GM23248 (cell line): ENCODE measurements around the gene OR2A12. TPM values are rescaled to one million over a fixed set of nuclear protein-coding genes. Genes with fewer than 3 reads are reported as not detected.

Experiments
- DNase-seq: peaks from one replicate; pipeline ENCODE4 v3.0.0-alpha.2; 2015
- H2AFZ ChIP-seq: fragments of 200-600 bp; sonication (generic); 2 replicates; pipeline ENCODE4 v1.6.1; 2016; ENCODE audit warnings: antibody characterized with exemption
- H3F3A ChIP-seq: fragments of 200-600 bp; sonication (generic); 2 replicates; pipeline ENCODE4 v1.6.1; 2016; ENCODE audit warnings: mild to moderate bottlenecking, antibody characterized with exemption, mixed run types; ENCODE audit not compliant: insufficient read depth
- H3K27ac ChIP-seq: fragments of 200-600 bp; sonication (generic); 2 replicates; pipeline ENCODE4 v1.5.1; 2016; ENCODE audit warnings: mild to moderate bottlenecking
- H3K27me3 ChIP-seq: fragments of 200-600 bp; sonication (generic); replicated peaks from 2 replicates; pipeline ENCODE4 v1.6.1; 2016; ENCODE audit warnings: mild to moderate bottlenecking; ENCODE audit not compliant: insufficient read depth
- H3K36me3 ChIP-seq: fragments of 200-600 bp; sonication (generic); 2 replicates; pipeline ENCODE4 v1.6.1; 2016; ENCODE audit warnings: low read depth, mild to moderate bottlenecking
- H3K4me1 ChIP-seq: fragments of 200-600 bp; sonication (generic); 2 replicates; pipeline ENCODE4 v1.6.1; 2016; ENCODE audit warnings: mild to moderate bottlenecking; ENCODE audit not compliant: insufficient read depth
- H3K4me2 ChIP-seq: fragments of 200-600 bp; sonication (generic); one replicate; pipeline ENCODE4 v1.6.1; 2016; ENCODE audit warnings: mild to moderate bottlenecking; ENCODE audit not compliant: unreplicated experiment
- H3K4me3 ChIP-seq: fragments of 200-600 bp; sonication (generic); 2 replicates; pipeline ENCODE4 v1.5.1; 2016; ENCODE audit warnings: mild to moderate bottlenecking
- H3K79me2 ChIP-seq: fragments of 200-600 bp; sonication (generic); 2 replicates; pipeline ENCODE4 v1.6.1; 2016; ENCODE audit warnings: mild to moderate bottlenecking; ENCODE audit not compliant: insufficient read depth
- H3K9ac ChIP-seq: fragments of 200-600 bp; sonication (generic); 2 replicates; pipeline ENCODE4 v1.6.1; 2016; ENCODE audit warnings: mild to moderate bottlenecking
- H3K9me2 ChIP-seq: fragments of 200-600 bp; sonication (generic); 2 replicates; pipeline ENCODE4 v1.6.1; 2016; ENCODE audit warnings: mixed run types, mild to moderate bottlenecking, moderate library complexity; ENCODE audit not compliant: insufficient read depth
- H3K9me3 ChIP-seq: fragments of 200-600 bp; sonication (generic); one replicate; pipeline ENCODE4 v1.6.1; 2017; ENCODE audit warnings: low read depth
- H4K20me1 ChIP-seq: fragments of 200-600 bp; sonication (generic); 2 replicates; pipeline ENCODE4 v1.6.0; 2016; ENCODE audit not compliant: insufficient read depth
- EZH2 ChIP-seq: fragments of 200-600 bp; sonication (generic); IDR thresholded peaks from 2 replicates; pipeline ENCODE4 v1.6.1; 2018; ENCODE audit warnings: antibody characterized with exemption, mild to moderate bottlenecking; ENCODE audit not compliant: insufficient read depth, poor library complexity, severe bottlenecking
- EZH2phosphoT487 ChIP-seq: fragments of 200-600 bp; sonication (generic); IDR thresholded peaks from 2 replicates; pipeline ENCODE4 v1.6.1; 2018; ENCODE audit warnings: antibody characterized with exemption, moderate library complexity, mild to moderate bottlenecking, low read depth; ENCODE audit not compliant: insufficient read depth
- WGBS, 2 experiments: methylation state at CpG; one replicate each; pipeline ENCODE4 v1.1.6; 2015 to 2017; ENCODE audit warnings: low lambda C conversion rate in 2 of 2, low coverage in 1 of 2; ENCODE audit errors: missing lambda C conversion rate in 2 of 2; 5-methylcytosine and 5-hydroxymethylcytosine counted together
- in situ Hi-C: fragments of 300-500 bp; cut with MboI; formaldehyde crosslinking; loops from 2 replicates; pipeline ENCODE4 v1.15.0; 2020
- polyA plus RNA-seq: library from polyadenylated mRNA; unstranded; fragments of >200 nt; fragmentation: Nextera tagmentation; extraction: Ambion mirVana; gene quantifications from 2 replicates; pipeline ENCODE4 v1.2.1, GENCODE V29; 2016
- total RNA-seq: library from RNA; depleted of rRNA; stranded (reverse); fragments of >200 nt; shearing (Covaris generic); gene quantifications from 2 replicates; pipeline ENCODE4 v1.2.3, GENCODE V29; 2014

Gene OR2A12
- total and polyA plus RNA-seq, 2 experiments from 2014 or later = not detected

DNA sequence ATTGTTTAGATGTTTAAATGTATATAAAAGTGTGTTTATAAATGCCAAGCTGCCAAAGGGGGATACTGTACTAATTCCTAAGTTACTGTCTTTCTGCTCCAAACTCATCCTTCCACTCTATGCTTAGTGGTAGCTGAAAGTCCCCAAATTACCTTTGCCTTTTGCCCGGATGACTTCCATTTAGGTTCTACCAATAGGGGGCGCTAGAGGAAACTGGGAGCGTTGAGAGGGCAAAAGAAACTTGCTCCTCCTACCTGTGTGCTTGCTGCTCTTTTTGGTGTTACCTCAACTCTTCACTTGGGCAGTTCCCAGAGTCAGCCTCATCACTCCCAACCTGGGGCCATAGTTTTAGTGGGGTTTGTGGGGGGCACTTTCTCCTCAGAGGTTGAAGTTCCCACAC lies 22.4 kb upstream of the OR2A12 start:
- no peaks in the 10 kb centered on the region for H3K36me3 ChIP-seq
- H2AFZ ChIP-seq = no peak overlapping the region
- H3K4me2 ChIP-seq = no peak overlapping the region
- TF ChIP-seq EZH2phosphoT487 = no peak
- no peak for TF ChIP-seq EZH2
- H3K9ac ChIP-seq = no peak overlapping the region
- no peaks in the 10 kb centered on the region for H3F3A ChIP-seq
- in situ Hi-C loops = no loop called here
- 33 to 36% methylated on average over 3 of the region's 3 CpGs for WGBS, 2 experiments
- peaks cover 9% of the 10 kb centered on the region; the same call in 1 of the 2 replicates for H3K27me3 ChIP-seq
- no peaks in the 10 kb centered on the region for H3K4me1 ChIP-seq
- H3K79me2 ChIP-seq = no peaks in the 10 kb centered on the region
- DNase-seq = no peak
- H3K4me3 ChIP-seq = no peak overlapping the region
- H4K20me1 ChIP-seq = no peaks in the 10 kb centered on the region
- no peaks in the 10 kb centered on the region for H3K9me3 ChIP-seq
- no peak overlapping the region for H3K27ac ChIP-seq
- no peaks in the 10 kb centered on the region for H3K9me2 ChIP-seq

DNA sequence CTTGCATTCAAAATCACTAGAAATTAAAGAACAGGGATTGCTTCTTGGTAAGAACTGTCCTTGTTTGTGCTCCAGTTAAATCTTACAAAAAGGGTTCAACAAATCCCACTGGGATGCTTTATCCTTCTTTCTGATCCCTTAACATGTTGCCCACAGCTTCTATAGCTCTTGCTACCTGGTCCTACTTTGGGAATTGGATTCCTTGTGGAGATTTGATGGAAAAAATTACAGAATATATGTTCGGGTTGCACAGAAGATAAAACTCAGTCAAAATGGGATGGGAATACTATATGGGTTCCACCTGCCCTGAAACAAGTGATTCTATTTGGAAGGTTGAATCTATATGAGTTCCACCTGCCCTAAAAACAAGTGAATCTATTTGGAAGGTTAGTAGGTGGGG lies 16.6 kb upstream of the OR2A12 start, which contains the start of gene OR2A25:
TSS of gene OR2A25 (plus strand) at position 301 of the 400 bp plus-strand sequence. CDS start 4,409 bp downstream, outside the sequence.
- no peak within 1 kb of the TSS for H3K27ac ChIP-seq
- H3K79me2 ChIP-seq = no peaks in the 10 kb centered on the region
- no peak within 1 kb of the TSS for H3K4me3 ChIP-seq
- no peak for DNase-seq
- H2AFZ ChIP-seq = no peak within 1 kb of the TSS
- 0 out of 2 replicates have a peak, but pooled peaks cover 6% of the 10 kb centered on the region for H3K27me3 ChIP-seq
- H3K4me2 ChIP-seq = no peak within 1 kb of the TSS
- in situ Hi-C loops = no loop called here
- no peaks in the 10 kb centered on the region for H3F3A ChIP-seq
- H3K4me1 ChIP-seq = no peaks in the 10 kb centered on the region
- H3K9ac ChIP-seq = no peak within 1 kb of the TSS
- no peaks in the 10 kb centered on the region for H4K20me1 ChIP-seq
- 3 to 29% methylated on average over 1 of the region's 1 CpG for WGBS, 2 experiments
- TF ChIP-seq EZH2phosphoT487 = no peak
- no peak for TF ChIP-seq EZH2
- no peaks in the 10 kb centered on the region for H3K9me2 ChIP-seq
- H3K9me3 ChIP-seq = no peaks in the 10 kb centered on the region
- no peaks in the 10 kb centered on the region for H3K36me3 ChIP-seq

DNA sequence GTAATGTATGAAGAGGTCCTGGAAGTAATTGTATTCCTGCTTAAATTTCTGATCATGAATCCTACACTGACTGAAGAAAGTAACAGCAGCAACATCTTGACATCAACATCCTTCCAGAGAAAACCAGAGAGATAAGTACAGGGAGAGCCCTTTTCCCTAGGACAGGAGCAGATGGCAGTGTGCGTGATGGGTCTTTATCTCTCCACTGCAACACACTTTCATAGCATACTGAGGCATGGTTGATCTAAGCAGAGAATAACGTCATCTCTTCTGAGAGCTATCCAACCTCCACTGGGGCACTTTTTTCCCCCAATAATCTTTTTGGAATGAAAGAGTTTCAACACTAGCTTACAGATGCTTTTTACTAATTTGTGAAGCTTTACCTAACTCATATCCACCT lies 16.1 kb upstream of the OR2A12 start:
- Histone ChIP-seq H3K27me3 (0 out of 2 replicates have a peak, but pooled peaks cover 2% of the 10 kb centered on the region), H3K36me3 (no peaks in the 10 kb centered on the region), H3K4me1 (no peaks in the 10 kb centered on the region), H3K79me2 (no peaks in the 10 kb centered on the region), H3K9me2 (no peaks in the 10 kb centered on the region), H3K27ac (no peak overlapping the region), H3K9me3 (no peaks in the 10 kb centered on the region), H3K4me2 (no peak overlapping the region), H3K4me3 (no peak overlapping the region), H4K20me1 (no peaks in the 10 kb centered on the region), H2AFZ (no peak overlapping the region), H3K9ac (no peak overlapping the region), H3F3A (no peaks in the 10 kb centered on the region)
- WGBS, 2 experiments = 21 to 31% methylated on average over 2 of the region's 2 CpGs
- no peak for DNase-seq
- TF ChIP-seq EZH2phosphoT487 (no peak), EZH2 (no peak)
- in situ Hi-C loops = no loop called here

DNA sequence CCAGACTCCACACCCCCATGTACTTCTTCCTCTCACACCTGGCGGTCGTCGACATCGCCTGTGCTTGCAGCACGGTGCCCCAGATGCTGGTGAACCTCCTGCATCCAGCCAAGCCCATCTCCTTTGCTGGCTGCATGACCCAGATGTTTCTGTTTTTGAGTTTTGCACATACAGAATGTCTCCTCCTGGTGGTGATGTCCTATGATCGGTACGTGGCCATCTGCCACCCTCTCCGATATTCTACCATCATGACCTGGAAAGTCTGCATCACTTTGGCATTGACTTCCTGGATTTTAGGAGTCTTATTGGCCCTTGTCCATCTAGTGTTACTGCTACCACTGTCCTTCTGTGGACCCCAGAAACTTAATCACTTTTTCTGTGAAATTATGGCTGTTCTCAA lies 11.7 kb upstream of the OR2A12 start:
- H3K4me3 ChIP-seq = no peak overlapping the region
- H3K9me3 ChIP-seq = no peaks in the 10 kb centered on the region
- no peaks in the 10 kb centered on the region for H3F3A ChIP-seq
- no peak overlapping the region for H3K4me2 ChIP-seq
- in situ Hi-C loops = no loop called here
- no peaks in the 10 kb centered on the region for H3K4me1 ChIP-seq
- DNase-seq = no peak
- WGBS, 2 experiments = 63 to 65% methylated on average over 8 of the region's 8 CpGs
- H2AFZ ChIP-seq = no peak overlapping the region
- H3K9ac ChIP-seq = no peak overlapping the region
- no peaks in the 10 kb centered on the region for H4K20me1 ChIP-seq
- no peaks in the 10 kb centered on the region for H3K9me2 ChIP-seq
- no peaks in the 10 kb centered on the region for H3K36me3 ChIP-seq
- no peak overlapping the region for H3K27ac ChIP-seq
- H3K79me2 ChIP-seq = no peaks in the 10 kb centered on the region
- no peaks in the 10 kb centered on the region for H3K27me3 ChIP-seq
- no peak for TF ChIP-seq EZH2
- no peak for TF ChIP-seq EZH2phosphoT487

DNA sequence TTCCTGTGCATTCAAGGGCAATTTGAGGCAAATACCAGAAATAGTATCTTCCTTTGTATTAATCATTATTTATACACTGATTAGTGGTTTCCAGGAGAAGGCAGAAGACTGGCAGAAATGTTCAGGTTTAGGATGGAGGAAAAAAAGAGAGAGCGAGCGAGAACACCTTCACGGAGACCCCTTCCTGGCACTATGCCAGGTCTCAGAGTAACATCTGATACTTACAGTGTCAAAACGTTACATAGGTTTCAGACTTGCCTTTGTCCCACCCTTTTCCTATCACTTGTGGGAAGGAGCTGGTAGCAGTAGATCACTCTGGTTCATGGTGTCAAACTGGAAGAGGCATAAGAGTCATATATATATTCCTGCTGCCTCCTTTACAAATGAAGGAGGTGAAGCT lies 652 bp downstream of the OR2A12 start:
- Histone ChIP-seq H3K27me3 (no peaks in the 10 kb centered on the region), H3K9me3 (no peaks in the 10 kb centered on the region), H3K4me2 (no peak overlapping the region), H2AFZ (no peak overlapping the region), H3K9me2 (no peaks in the 10 kb centered on the region), H4K20me1 (no peaks in the 10 kb centered on the region), H3K4me3 (no peak overlapping the region), H3K36me3 (no peaks in the 10 kb centered on the region), H3F3A (no peaks in the 10 kb centered on the region), H3K27ac (no peak overlapping the region), H3K9ac (no peak overlapping the region), H3K4me1 (no peaks in the 10 kb centered on the region), H3K79me2 (no peaks in the 10 kb centered on the region)
- in situ Hi-C loops = no loop called here
- TF ChIP-seq EZH2 (no peak), EZH2phosphoT487 (no peak)
- no peak for DNase-seq
- WGBS, 2 experiments = 44% methylated on average over 4 of the region's 4 CpGs
